Activated CD4-positive, alpha-beta T cell treated with anti-CD3 and anti-CD28 coated beads, Interleukin-2, amount 50 U/mL, for 16 hours (primary cell): ENCODE measurements around the gene CPNE2.
"Not testable (repeated sequence)": the region's sequence is repeated elsewhere in the genome, so short reads cannot be mapped to it uniquely, and the experiment has no call there.

Experiments
- DNase-seq: peaks from one replicate; pipeline ENCODE4 v3.0.0-alpha.2; 2020

CPNE2 gene

GRCh38 chr16:57179215-57179828 lies 86.9 kb downstream of the CPNE2 start:
- DNase-seq: no peak

DNA sequence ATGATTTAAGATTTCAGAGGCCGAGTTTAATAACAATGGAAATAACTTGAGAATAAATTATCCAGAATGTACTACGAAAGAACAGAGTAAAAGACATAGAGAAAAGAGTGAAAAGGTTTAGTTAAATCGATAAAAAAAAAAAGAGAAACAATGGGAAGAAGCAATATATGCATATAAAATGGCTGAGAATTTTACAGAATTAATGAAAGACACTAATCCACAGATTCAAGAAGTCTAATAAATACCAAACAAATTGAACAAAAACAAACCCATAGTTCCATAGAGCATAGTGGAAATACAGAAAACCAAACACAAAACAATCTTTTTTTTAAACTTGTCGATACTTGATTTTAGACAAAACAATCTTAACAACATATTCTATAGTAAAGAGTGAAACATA lies 91.7 kb downstream of the CPNE2 start:
- no peak for DNase-seq

GRCh38 chr16:57184887-57185445 lies 92.6 kb downstream of the CPNE2 start:
- no peak for DNase-seq

GRCh38 chr16:57185446-57185944 lies 93.1 kb downstream of the CPNE2 start:
- peak; percentile 27 for DNase-seq

DNA sequence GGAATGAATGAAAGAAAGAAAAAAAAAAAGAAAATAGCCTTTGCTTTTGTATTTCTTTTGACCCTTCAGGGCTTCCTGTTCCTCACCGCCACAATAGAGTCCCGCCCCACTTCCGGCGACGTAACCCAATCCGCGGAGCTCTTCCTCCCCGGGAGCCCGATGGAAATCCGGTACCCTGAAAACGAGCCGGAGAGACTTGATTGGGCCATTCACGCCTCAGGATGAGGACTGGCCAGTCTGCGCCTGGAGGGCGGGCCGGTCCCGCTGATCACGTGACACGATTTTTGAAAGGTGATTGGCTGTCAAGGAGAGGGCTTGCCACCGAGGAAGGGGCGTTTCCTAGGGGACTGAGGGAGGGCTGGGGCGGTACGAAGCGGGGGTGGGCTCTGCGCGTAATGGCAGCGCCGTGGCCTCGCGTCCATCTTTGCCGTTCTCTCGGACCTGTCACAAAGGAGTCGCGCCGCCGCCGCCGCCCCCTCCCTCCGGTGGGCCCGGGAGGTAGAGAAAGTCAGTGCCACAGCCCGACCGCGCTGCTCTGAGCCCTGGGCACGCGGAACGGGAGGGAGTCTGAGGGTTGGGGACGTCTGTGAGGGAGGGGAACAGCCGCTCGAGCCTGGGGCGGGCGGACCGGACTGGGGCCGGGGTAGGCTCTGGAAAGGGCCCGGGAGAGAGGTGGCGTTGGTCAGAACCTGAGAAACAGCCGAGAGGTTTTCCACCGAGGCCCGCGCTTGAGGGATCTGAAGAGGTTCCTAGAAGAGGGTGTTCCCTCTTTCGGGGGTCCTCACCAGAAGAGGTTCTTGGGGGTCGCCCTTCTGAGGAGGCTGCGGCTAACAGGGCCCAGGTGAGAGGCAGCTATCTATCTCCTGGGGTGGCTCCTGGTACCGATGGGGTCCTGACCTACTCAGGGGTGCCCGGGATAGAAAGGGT lies 93.8 kb downstream of the CPNE2 start, which contains the start of the genes PSME3IP1 and RSPRY1:
PSME3IP1 (minus strand) TSS at position 95 of the 927 bp plus-strand sequence. CDS start 12,185 bp downstream, outside the sequence.
RSPRY1 (plus strand) TSS at position 385 of the 927 bp plus-strand sequence. CDS start 18,330 bp downstream, outside the sequence.
- DNase-seq: peak; percentile 100

DNA sequence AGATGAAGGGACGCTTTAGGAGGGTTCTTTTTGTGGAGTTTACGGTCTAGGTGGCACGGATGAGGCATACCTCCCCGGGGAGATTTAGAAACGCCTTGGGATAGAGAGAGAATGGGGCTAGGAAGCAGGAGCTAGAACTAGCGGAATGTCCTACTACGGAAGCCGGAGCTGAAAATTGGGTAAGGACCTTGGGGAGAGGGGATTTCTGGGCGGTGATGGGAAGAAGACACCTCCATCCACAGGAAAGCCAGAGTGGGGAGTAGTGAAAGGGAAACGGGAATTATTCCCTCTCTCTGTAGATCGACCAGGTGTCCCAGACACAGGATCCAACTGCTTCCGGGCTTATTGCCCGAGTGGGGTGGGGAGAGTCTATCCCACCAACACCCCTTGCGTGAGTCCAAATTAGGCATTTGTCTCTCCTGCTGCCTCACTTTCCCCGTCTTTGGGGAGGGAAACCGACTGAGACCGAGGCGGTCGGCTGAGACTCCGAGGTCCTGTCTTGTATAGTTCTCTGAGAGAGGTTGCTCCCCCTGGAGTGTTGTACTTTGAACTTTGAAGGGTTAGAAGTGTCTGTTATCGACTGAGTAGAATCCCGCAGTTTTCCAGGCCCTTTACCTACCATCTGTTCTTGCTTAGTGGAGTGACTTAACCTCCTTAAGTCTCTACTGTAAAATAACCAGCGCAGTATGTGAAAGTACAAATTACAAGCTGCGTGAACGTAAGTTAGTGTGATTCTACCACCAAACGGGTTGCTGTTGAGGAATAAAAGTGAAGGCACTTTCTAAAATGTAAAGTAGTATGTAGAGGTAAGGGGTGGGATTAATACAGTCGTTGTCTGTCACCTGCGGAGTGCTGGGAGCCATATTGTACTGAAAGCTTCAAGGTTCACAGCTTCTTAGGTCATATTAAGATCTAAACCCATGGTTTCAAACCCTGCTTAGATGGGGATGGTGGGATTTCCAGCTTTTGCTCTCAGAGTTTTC lies 94.8 kb downstream of the CPNE2 start:
- no peak for DNase-seq

DNA sequence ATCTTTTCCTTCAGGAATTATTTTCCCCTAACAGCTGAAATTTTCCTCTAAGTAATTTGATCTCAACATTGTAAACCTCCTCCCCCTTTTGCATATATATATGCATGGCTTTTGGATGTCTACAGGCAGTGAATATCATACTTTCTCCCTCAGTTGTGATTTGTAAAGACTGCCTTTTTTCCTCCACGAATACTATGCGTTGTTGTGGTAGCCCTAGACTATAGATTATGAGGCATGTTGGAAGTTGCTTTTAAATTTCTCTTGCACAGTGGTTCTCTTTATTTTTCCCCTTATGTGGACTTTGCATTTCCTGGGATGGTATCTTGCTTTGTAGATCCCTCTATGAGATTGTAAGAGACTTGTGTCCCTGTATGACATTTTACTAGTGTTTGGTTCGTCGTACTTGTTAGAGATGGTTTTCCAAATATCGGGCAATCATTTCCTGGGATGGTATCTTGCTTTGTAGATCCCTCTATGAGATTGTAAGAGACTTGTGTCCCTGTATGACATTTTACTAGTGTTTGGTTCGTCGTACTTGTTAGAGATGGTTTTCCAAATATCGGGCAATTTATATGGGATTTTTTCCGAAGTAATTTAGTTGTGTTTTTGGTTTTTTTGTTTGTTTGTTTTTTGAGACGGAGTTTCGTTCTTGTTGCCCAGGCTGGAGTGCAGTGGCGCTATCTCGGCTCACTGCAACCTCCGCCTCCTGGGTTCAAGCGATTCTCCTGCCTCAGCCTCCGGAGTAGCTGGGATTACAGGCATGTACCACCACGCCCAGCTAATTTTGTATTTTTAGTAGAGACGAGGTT lies 95.7 kb downstream of the CPNE2 start:
- DNase-seq: not testable (repeated sequence)

DNA sequence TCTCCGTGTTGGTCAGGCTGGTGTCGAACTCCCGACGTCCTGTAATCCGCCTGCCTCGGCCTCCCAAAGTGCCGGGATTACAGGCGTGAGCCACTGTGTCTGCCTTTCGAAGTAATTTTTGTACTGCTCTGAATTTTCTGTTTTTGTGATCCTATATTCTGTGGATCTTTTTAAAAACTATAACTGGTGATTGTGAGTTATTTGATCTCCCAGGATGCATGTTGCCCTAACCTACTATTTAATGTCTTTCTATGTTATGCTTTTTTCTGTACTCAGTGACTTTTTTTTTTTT lies 96.3 kb downstream of the CPNE2 start:
- no peak for DNase-seq

DNA sequence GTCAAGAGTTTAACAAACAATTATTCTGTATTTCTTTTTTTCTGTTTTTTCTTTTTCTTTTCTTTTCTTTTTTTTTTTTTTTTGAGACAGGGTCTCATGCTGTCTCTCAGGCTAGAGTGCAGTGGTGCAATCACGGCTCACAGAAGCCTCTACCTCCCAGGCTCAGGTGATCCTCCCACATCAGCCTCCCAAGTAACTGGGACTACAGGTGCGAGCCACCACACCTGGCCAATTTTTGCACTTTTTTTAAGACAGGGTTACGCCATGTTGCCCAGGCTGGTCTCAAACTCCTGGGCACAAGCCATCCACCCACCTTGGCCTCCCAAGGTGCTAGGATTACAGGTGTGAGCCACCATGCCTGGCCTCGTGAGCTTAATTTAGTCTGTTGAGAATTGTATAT lies 97.1 kb downstream of the CPNE2 start:
- DNase-seq: not testable (repeated sequence)

- DNase-seq: no peak
These were observed 97.8 kb downstream of the CPNE2 start for GRCh38 chr16:57190136-57190535.

DNA sequence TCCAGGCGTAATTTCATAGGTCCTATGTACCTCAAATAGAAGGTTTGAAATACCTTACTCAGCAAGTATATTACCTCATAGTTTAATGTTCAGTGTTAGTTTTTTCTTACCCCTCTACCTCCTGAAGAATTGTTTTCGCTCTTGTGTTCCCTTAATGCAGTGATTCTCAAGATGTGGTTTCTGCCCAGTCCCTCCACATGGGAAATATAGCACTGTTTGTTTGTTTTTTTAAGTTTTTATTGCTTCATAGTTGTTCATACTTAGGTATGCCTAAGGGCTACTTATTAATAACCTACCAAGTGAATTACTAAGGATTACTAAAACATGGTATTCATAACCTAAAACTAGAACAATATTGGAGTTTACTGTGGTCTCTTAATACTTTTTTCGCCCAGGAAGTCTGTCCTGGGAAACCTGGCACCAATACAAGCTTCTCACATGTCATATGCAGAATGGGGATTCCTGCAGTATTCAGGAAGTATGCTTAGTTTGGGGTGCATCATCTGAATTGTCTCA lies 98.7 kb downstream of the CPNE2 start:
- no peak for DNase-seq

- DNase-seq: no peak
These were observed 99.8 kb downstream of the CPNE2 start for GRCh38 chr16:57192146-57192545.

- no peak for DNase-seq
These were observed 100.5 kb downstream of the CPNE2 start for GRCh38 chr16:57192720-57193486.

- DNase-seq: no peak
These were observed 102.1 kb downstream of the CPNE2 start for GRCh38 chr16:57194512-57194911.

GRCh38 chr16:57196286-57196685 lies 103.9 kb downstream of the CPNE2 start:
- DNase-seq: no peak

GRCh38 chr16:57196753-57197152 lies 104.4 kb downstream of the CPNE2 start:
- no peak for DNase-seq
